ENCODE data around the gene EPHA2. TPM values are rescaled to one million over a fixed set of nuclear protein-coding genes. Genes with fewer than 3 reads are reported as not detected.
A peak's percentile ranks its signal among the peaks of the same experiment; 100 is the strongest.

Gene EPHA2
- total RNA-seq, 1 donor from 2014 or later: 211 TPM

DNA sequence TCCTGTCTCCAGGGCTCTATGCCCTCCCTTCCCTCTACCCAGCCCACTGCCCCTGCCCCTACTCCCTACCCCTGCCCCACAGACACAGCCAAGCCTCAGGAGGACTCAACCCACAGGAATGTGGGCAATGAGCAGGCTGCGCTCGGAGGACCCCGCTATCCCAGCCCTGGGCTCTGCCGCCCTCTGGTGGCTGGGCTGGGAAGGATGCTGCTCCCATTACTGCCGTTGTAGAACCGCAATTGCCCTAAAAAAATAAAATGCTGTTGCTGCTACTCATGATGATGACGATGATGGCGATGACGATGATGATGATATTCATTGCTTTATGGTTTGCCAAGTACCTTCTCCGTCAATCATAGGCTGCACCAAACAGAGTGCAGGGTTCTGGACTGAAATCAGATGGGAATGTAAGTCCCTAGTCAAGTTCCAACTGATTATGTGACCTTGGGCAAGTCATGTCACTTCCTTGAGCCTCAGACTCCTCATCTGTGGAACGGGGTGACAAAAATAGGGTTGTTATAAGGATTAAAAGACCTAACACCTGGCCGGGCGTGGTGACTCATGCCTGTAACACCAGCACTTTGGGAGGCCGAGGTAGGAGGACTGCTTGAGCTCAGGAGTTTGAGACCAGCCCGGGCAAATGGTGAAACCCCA lies 32.0 kb upstream of the EPHA2 start:
- H3K27me3 ChIP-seq (ENCODE audit: control insufficient read depth, insufficient read depth, low read length): no peaks in the 10 kb centered on the region
- TF ChIP-seq, protein P1, sequence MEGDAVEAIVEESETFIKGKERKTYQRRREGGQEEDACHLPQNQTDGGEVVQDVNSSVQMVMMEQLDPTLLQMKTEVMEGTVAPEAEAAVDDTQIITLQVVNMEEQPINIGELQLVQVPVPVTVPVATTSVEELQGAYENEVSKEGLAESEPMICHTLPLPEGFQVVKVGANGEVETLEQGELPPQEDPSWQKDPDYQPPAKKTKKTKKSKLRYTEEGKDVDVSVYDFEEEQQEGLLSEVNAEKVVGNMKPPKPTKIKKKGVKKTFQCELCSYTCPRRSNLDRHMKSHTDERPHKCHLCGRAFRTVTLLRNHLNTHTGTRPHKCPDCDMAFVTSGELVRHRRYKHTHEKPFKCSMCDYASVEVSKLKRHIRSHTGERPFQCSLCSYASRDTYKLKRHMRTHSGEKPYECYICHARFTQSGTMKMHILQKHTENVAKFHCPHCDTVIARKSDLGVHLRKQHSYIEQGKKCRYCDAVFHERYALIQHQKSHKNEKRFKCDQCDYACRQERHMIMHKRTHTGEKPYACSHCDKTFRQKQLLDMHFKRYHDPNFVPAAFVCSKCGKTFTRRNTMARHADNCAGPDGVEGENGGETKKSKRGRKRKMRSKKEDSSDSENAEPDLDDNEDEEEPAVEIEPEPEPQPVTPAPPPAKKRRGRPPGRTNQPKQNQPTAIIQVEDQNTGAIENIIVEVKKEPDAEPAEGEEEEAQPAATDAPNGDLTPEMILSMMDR (IDR thresholded peaks at IDR 0.05; ENCODE audit: insufficient read depth, low read length, poor library complexity, severe bottlenecking): peak; percentile 95
- no peaks in the 10 kb centered on the region for H3K36me3 ChIP-seq (ENCODE audit: control insufficient read depth, insufficient read depth, low read length)
- H3K4me3 ChIP-seq (ENCODE audit: low read depth, low read length): no peak overlapping the region
- no peak for DNase-seq (ENCODE audit: low read depth)

DNA sequence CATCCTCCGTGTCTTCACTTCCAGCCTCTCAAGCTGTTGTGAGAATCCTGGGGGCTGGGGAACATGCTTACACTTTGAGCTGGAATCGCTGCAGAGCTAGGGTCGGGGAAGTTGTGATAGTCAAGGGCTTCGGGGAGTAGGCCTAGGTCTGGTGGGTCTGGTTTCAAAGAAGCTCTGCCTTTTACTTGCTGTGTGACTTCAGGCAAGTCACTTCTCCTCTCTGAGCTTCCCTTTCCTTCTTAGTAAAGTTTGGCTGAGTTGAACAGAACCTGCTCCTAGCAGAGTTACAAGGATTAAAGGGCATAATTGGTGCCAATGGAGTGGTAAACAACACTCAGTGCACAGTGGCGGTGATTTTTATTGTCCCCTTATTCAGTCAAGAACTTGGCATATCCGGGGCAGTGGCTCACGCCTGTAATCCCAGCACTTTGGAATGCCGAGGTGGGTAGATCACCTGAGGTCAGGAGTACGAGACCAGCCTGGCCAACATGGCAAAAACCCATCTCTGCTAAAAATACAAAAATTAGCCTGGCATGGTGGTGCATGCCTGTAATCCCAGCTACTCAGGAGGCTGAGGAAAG lies 30.9 kb upstream of the EPHA2 start:
- no peaks in the 10 kb centered on the region for H3K27me3 ChIP-seq (ENCODE audit: control insufficient read depth, insufficient read depth, low read length)
- DNase-seq (ENCODE audit: low read depth): no peak
- no peak overlapping the region for H3K4me3 ChIP-seq (ENCODE audit: low read depth, low read length)
- TF ChIP-seq, protein P1 (IDR thresholded peaks at IDR 0.05; ENCODE audit: insufficient read depth, low read length, poor library complexity, severe bottlenecking): no peak
- no peaks in the 10 kb centered on the region for H3K36me3 ChIP-seq (ENCODE audit: control insufficient read depth, insufficient read depth, low read length)

DNA sequence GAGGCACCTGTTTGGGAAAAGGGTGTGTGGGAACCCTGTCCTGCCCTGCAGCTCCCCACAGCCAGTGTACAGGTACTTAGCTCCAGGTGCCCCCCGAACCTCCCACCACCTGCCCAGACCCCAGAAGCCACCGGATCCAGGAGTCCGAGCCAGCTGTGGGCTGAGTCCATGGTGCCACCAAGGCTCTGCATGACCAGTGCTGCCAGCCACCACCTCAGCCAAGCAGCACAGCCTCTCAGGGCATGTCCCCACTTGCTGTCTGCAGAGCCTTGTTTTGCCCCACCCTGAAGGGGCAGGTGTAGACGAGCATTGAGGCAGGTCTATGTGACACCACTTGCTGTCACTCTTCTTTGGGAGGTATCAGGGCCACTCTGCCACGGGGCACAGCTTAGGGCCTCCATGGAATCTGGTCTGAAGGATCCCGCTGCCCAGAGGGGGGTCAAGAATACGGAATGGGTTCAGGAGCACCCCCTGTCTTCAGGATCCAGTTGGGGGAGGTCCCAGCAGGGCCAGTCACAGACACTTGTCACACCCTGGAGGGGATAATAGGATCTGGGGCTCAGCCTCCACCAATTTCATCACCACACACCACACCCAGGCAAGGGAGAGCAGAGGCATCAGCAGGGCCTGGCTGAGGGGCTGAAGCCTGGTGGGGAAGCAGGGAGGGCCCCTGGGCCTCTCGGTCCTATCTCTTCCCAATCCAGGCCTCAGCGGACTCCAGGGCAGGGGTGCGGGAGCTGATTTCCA lies 28.9 kb upstream of the EPHA2 start:
- TF ChIP-seq, protein P1 (IDR thresholded peaks at IDR 0.05; ENCODE audit: insufficient read depth, low read length, poor library complexity, severe bottlenecking): no peak

DNA sequence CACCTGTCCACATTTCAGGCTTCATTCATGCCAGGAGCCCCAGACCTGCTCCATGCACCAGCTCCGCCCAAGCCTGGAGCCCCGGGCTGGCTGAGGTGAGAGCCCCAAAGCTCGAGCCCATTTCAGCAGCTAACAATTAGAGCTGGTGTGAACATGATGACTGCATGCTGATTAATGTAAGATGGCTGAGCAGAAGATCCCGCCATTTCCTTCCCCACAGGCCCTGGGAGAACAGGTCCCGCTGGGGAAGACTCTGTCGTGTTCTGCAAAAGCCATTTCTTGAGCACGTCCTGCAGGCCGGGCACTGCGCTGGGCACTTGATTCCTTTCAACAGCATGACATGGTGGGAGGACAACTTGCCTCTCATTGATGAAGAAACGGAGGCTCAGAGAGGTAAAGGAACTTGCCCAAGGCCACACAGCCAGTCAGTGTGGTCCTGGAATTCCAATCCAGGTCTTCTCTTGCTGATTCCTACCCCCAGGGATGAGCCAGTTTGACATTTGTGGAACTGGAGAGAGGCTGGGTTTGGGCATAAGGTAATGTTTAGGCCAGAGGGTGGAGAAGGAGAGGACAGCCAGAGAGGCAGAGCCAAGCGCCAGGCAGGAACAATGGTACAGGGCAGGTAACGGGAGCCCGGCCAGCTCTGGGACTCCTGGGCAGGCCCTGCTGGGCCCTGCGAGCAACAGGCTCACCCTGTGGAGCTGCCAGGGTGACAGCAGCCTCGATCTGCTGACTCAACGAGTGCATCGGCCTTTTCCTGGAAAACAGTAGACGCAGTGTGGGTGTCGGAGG lies 28.1 kb upstream of the EPHA2 start:
- no peak for DNase-seq (ENCODE audit: low read depth)
- Histone ChIP-seq H3K36me3 (ENCODE audit: control insufficient read depth, insufficient read depth, low read length) (no peaks in the 10 kb centered on the region), H3K27me3 (ENCODE audit: control insufficient read depth, insufficient read depth, low read length) (no peaks in the 10 kb centered on the region), H3K4me3 (ENCODE audit: low read depth, low read length) (no peak overlapping the region)
- TF ChIP-seq, protein P1 (IDR thresholded peaks at IDR 0.05; ENCODE audit: insufficient read depth, low read length, poor library complexity, severe bottlenecking): no peak

More for the DNA sequence above, 28.9 kb upstream of the EPHA2 start:
- no peak for DNase-seq (ENCODE audit: low read depth)
- Histone ChIP-seq H3K36me3 (ENCODE audit: control insufficient read depth, insufficient read depth, low read length) (no peaks in the 10 kb centered on the region), H3K27me3 (ENCODE audit: control insufficient read depth, insufficient read depth, low read length) (no peaks in the 10 kb centered on the region), H3K4me3 (ENCODE audit: low read depth, low read length) (no peak overlapping the region)

DNA sequence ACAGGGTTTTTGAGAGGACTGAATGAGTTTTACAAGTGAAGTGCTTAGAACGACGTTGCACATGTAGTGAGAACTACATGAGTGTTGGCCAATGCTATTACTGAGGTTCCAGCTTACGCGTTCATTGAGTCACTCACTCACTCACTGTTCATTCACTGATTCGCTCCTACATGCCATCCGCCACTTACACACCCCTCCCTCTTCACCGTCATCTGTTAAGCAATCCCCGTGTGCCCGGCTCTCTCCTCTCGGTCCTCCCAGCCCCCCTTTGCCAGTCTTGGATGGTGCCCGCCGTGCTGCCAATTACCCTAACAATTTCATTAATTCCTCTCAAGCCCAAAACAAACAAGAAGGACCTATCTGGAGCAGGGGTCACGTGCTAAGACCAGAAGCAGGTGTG lies 27.3 kb upstream of the EPHA2 start:
- TF ChIP-seq, protein P1 (IDR thresholded peaks at IDR 0.05; ENCODE audit: insufficient read depth, low read length, poor library complexity, severe bottlenecking): no peak
- Histone ChIP-seq H3K27me3 (ENCODE audit: control insufficient read depth, insufficient read depth, low read length) (no peaks in the 10 kb centered on the region), H3K4me3 (ENCODE audit: low read depth, low read length) (no peak overlapping the region), H3K36me3 (ENCODE audit: control insufficient read depth, insufficient read depth, low read length) (no peaks in the 10 kb centered on the region)
- no peak for DNase-seq (ENCODE audit: low read depth)
